Panc1 (cell line): ENCODE measurements around the gene TMEM37.

Source experiments
- POLR2AphosphoS5 ChIP-seq: IDR thresholded peaks from 2 replicates; pipeline ENCODE4 v1.6.1; 2012; ENCODE audit warnings: mild to moderate bottlenecking, low read depth, low read length, moderate library complexity
- SIN3A ChIP-seq: IDR thresholded peaks from 2 replicates; pipeline ENCODE4 v1.6.1; 2012; ENCODE audit warnings: low read depth, mild to moderate bottlenecking, low read length, moderate library complexity, borderline replicate concordance; ENCODE audit not compliant: insufficient read depth
- TF ChIP-seq, protein P1 (sequence below): fragments of 450-650 bp; IDR thresholded peaks from 2 replicates; pipeline ENCODE4 v1.5.1; 2017; ENCODE audit warnings: mild to moderate bottlenecking

DNA sequence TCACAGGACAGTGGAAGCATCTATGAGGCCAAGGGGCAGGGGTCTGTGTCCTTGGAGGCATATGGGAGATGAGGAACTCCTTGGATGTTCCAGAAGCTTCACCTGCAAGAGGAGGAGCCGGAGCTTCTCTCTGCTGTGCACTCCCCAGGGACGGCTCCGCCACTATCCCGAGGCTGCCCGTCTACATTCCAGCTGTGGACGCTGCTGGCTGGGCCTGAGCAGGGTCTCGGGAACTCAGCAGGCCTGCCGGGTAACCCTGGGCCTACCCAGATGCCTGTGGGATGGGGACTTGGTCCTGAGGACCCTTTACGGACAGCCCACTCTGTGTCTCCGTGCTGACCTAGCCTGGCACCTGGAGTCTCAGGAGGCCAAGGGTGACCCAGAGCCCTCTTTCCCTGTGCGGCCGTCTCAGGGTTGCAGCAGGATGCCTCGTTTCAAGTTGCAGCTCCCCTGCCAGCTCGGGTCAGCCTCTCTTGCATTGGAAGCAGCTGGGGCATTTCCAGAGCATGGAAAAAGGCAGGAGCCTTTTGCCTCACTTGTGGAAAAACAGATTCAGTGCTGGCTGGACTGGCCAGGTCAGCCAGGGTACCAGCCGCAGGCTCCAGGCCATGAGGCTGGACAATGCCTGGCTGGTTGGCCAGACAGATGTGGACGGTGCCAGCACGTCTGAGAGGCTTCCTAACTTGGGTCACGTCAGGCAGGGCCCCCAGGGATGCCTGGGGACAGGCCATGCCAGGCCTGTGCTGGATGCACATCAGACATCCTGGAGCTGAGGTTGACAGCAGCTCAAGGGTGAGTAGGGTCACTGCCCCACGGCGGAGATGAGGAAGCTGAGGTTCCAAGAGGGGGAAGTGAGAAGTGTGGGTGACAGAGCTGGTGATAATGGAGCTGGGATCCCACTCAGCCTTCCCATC, 51.1 kb downstream of the TMEM37 start:
- TF ChIP-seq, protein P1, sequence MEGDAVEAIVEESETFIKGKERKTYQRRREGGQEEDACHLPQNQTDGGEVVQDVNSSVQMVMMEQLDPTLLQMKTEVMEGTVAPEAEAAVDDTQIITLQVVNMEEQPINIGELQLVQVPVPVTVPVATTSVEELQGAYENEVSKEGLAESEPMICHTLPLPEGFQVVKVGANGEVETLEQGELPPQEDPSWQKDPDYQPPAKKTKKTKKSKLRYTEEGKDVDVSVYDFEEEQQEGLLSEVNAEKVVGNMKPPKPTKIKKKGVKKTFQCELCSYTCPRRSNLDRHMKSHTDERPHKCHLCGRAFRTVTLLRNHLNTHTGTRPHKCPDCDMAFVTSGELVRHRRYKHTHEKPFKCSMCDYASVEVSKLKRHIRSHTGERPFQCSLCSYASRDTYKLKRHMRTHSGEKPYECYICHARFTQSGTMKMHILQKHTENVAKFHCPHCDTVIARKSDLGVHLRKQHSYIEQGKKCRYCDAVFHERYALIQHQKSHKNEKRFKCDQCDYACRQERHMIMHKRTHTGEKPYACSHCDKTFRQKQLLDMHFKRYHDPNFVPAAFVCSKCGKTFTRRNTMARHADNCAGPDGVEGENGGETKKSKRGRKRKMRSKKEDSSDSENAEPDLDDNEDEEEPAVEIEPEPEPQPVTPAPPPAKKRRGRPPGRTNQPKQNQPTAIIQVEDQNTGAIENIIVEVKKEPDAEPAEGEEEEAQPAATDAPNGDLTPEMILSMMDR: no peak
- no peak for TF ChIP-seq POLR2AphosphoS5
- TF ChIP-seq SIN3A: no peak
